ENCODE data around the gene TEX53. TPM values are rescaled to one million over a fixed set of nuclear protein-coding genes. Genes with fewer than 3 reads are reported as not detected.

TEX53 gene
- total RNA-seq, 4 donors from 2014 or later: not detected

GRCh38 chr9:114674798-114675540, 17.4 kb upstream of the TEX53 start:
- TF ChIP-seq EP300 (IDR thresholded peaks at IDR 0.05): no peak
- TF ChIP-seq, protein P1, sequence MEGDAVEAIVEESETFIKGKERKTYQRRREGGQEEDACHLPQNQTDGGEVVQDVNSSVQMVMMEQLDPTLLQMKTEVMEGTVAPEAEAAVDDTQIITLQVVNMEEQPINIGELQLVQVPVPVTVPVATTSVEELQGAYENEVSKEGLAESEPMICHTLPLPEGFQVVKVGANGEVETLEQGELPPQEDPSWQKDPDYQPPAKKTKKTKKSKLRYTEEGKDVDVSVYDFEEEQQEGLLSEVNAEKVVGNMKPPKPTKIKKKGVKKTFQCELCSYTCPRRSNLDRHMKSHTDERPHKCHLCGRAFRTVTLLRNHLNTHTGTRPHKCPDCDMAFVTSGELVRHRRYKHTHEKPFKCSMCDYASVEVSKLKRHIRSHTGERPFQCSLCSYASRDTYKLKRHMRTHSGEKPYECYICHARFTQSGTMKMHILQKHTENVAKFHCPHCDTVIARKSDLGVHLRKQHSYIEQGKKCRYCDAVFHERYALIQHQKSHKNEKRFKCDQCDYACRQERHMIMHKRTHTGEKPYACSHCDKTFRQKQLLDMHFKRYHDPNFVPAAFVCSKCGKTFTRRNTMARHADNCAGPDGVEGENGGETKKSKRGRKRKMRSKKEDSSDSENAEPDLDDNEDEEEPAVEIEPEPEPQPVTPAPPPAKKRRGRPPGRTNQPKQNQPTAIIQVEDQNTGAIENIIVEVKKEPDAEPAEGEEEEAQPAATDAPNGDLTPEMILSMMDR (IDR thresholded peaks at IDR 0.05): no peak
- TF ChIP-seq POLR2A (IDR thresholded peaks at IDR 0.05): no peak
- DNase-seq (ENCODE audit: low spot score in 2 of 2): no peak
- Histone ChIP-seq H3K36me3 (no peaks in the 10 kb centered on the region), H3K9me3 (peaks cover 0 to 4% (median 0%) of the 10 kb centered on the region in 4 donors), H3K27me3 (no peaks in the 10 kb centered on the region), H3K4me3 (no peak overlapping the region), H3K4me1 (no peaks in the 10 kb centered on the region), H3K27ac (no peak overlapping the region)
- WGBS, 2 donors: 70 to 74% methylated on average over 3 of the region's 3 CpGs

GRCh38 chr9:114674076-114674797, 16.6 kb upstream of the TEX53 start:
- TF ChIP-seq, protein P1 (IDR thresholded peaks at IDR 0.05): no peak
- TF ChIP-seq POLR2A (IDR thresholded peaks at IDR 0.05): no peak
- TF ChIP-seq EP300 (IDR thresholded peaks at IDR 0.05): no peak
- Histone ChIP-seq H3K27me3 (no peaks in the 10 kb centered on the region), H3K4me1 (no peaks in the 10 kb centered on the region), H3K27ac (no peak overlapping the region), H3K9me3 (peaks cover 0 to 4% (median 0%) of the 10 kb centered on the region in 4 donors), H3K36me3 (no peaks in the 10 kb centered on the region), H3K4me3 (no peak overlapping the region)
- 96 to 97% methylated on average over 2 of the region's 2 CpGs for WGBS, 2 donors
- no peak for DNase-seq (ENCODE audit: low spot score in 2 of 2)

- WGBS, 2 donors: 38 to 53% methylated on average over 1 of the region's 1 CpG
- no peak for TF ChIP-seq POLR2A (IDR thresholded peaks at IDR 0.05)
- TF ChIP-seq, protein P1 (IDR thresholded peaks at IDR 0.05): no peak
- TF ChIP-seq EP300 (IDR thresholded peaks at IDR 0.05): no peak
- peaks cover 0 to 4% (median 0%) of the 10 kb centered on the region in 4 donors for H3K9me3 ChIP-seq
- H3K27ac ChIP-seq: no peak overlapping the region
- H3K4me1 ChIP-seq: no peaks in the 10 kb centered on the region
- H3K36me3 ChIP-seq: no peaks in the 10 kb centered on the region
- no peak for DNase-seq (ENCODE audit: low spot score in 2 of 2)
- H3K27me3 ChIP-seq: no peaks in the 10 kb centered on the region
- H3K4me3 ChIP-seq: no peak overlapping the region
Measured at GRCh38 chr9:114671605-114672004, 14.0 kb upstream of the TEX53 start.

GRCh38 chr9:114669961-114670360, 12.4 kb upstream of the TEX53 start:
- no peaks in the 10 kb centered on the region for H3K27me3 ChIP-seq
- DNase-seq (ENCODE audit: low spot score in 2 of 2): no peak
- no peaks in the 10 kb centered on the region for H3K36me3 ChIP-seq
- no peak overlapping the region for H3K4me3 ChIP-seq
- H3K27ac ChIP-seq: no peak overlapping the region
- no peaks in the 10 kb centered on the region for H3K4me1 ChIP-seq
- TF ChIP-seq POLR2A (IDR thresholded peaks at IDR 0.05) (no peak), EP300 (IDR thresholded peaks at IDR 0.05) (no peak)
- TF ChIP-seq, protein P1 (IDR thresholded peaks at IDR 0.05): no peak
- peaks cover 0 to 4% (median 0%) of the 10 kb centered on the region in 4 donors for H3K9me3 ChIP-seq

GRCh38 chr9:114668146-114668545, 10.5 kb upstream of the TEX53 start:
- TF ChIP-seq POLR2A (IDR thresholded peaks at IDR 0.05) (no peak), EP300 (IDR thresholded peaks at IDR 0.05) (no peak)
- TF ChIP-seq, protein P1 (IDR thresholded peaks at IDR 0.05): no peak
- no peak for DNase-seq (ENCODE audit: low spot score in 2 of 2)
- 77 to 80% methylated on average over 6 of the region's 6 CpGs for WGBS, 2 donors

More at GRCh38 chr9:114668146-114668545, 10.5 kb upstream of the TEX53 start:
- no peak overlapping the region for H3K4me3 ChIP-seq
- H3K36me3 ChIP-seq: no peaks in the 10 kb centered on the region
- no peaks in the 10 kb centered on the region for H3K4me1 ChIP-seq
- no peak overlapping the region for H3K27ac ChIP-seq
- no peaks in the 10 kb centered on the region for H3K27me3 ChIP-seq
- H3K9me3 ChIP-seq: peaks cover 0 to 4% (median 0%) of the 10 kb centered on the region in 4 donors
